Stimulated activated CD8-positive, alpha-beta memory T cell treated with anti-CD3 and anti-CD28 coated beads, Interleukin-15, amount 100 ng/mL, for 4 hours (primary cell): ENCODE measurements around the gene PPP6R2.
"Not testable (repeated sequence)": the region's sequence is repeated elsewhere in the genome, so short reads cannot be mapped to it uniquely, and the experiment has no call there.

Experiments used
- DNase-seq, 2 donors: peaks; one replicate each; pipeline ENCODE4 v3.0.0-alpha.2; 2020; ENCODE audit warnings: low read depth in 2 of 2

The PPP6R2 gene

DNA sequence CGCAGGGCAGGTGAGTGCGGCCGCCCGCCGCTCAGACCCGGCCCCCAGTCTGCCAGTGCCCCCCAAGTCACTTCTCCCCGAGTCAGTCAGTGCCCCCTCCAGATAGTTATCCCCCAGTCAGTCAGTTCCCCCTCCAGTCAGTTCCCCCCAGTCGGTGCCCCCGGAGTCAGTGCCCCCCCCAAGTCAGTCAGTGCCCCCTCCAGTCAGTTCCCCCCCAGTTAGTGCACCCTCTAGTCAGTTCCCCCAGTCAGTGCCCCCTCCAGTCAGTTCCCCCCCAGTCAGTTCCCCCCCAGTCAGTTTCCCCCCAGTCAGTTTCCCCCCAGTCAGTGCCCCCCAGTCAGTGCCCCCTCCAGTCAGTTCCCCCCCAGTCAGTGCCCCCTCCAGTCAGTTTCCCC is 411 bp downstream of the PPP6R2 start:
- no peak for DNase-seq

DNA sequence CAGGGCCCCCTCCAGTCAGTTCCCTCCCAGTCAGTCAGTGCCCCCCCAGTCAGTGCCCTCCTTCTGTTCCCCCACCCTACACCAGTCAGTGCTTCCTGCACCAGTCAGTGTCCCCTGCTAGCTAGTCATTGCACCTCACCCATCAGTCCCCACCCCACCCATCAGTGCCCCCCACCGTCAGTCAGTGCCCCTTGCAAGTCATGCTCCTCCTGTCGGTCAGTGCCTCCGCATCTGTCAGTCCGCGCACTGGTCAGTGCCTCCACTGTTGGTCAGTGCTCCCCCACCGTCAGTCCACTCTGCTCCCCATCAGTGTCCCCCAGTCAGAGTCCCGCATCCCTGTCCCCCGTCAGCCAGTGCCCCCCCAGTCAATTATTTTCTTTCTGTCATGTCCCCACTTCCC is 3.3 kb downstream of the PPP6R2 start:
- no peak for DNase-seq

DNA sequence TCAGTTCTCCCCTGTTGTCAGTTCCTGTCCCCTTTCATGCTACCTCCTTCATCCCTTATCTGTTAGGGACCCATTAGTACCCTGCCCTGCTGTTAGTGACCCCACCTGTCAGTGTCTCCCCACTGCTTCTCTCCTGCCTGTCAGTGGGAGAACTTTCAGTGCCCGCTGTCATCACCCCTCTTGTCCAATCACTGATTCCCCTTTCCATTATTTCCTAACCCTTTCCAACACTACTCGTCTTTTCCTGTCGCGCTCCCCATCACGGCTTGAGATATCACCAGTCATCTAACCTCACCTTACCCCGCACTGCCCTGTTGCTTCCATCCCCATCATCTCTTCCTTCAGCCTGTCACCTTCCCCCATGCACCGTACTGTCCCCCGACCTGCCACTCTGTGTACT is 4.0 kb downstream of the PPP6R2 start:
- DNase-seq, result no peak

- DNase-seq, result no peak
Measured at GRCh38 chr22:50348058-50348457, 4.9 kb downstream of the PPP6R2 start.

- DNase-seq, result no peak
Measured at GRCh38 chr22:50356186-50356585, 13.1 kb downstream of the PPP6R2 start.

DNA sequence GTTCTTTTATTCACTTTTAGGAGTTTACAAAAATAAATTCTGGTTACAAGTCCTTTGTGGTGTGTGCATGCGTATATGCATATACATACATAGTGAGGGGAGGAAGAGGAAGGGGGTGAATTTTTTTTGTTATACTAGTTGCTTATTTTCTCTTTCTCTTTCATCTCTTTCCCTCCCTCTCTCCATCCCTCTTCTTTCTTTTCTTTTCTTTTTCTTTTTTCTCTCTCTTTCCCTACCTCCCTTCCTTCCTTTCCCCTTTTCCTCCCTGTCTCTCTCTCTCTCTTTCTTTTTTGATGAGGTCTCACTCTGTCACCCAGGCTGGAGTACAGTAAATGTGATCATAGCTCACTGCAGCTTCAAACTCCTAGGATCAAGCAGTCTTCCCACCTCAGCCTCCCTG is 14.1 kb downstream of the PPP6R2 start:
- DNase-seq, result no peak

DNA sequence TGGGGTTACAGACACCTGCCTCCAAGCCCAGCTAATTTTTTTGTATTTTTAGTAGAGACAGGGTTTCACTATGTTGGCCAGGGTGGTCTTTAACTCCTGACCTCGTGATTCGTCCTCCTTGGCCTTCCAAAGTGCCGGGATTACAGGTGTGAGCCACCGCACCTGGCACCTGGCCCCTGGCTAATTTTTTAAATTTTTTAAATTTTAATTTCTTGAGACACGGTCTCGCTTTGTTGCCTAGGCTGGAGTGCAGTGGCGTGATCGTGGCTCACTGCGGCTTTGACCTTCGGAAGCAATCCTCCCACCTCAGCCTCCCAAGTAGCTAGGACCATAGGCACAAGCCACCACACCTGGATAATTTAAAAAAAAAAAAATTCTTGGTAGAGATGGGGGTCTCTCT is 14.6 kb downstream of the PPP6R2 start:
- no peak for DNase-seq

DNA sequence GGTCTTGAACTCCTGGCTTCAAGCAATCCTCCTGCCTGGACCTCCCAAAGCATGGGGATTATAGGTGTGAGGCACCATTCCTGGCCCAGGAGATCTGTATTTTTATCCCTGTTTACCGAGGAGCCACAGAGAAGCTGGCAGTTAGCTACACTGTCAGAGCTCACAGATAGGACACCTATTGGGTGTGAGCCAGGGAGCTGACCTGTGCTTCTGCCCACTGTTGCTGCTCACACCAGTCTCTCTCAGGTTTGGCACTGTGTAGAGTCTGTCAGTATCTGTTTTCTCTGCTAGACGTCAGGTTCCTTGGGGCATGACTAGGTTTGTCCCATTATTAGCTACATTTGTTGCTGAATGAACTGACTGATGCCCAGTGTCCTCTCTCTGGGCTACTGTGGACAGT is 17.5 kb downstream of the PPP6R2 start:
- no peak for DNase-seq

- DNase-seq, result no peak
Measured at GRCh38 chr22:50361222-50361621, 18.1 kb downstream of the PPP6R2 start.

GRCh38 chr22:50361688-50362087 is 18.6 kb downstream of the PPP6R2 start:
- no peak for DNase-seq

DNA sequence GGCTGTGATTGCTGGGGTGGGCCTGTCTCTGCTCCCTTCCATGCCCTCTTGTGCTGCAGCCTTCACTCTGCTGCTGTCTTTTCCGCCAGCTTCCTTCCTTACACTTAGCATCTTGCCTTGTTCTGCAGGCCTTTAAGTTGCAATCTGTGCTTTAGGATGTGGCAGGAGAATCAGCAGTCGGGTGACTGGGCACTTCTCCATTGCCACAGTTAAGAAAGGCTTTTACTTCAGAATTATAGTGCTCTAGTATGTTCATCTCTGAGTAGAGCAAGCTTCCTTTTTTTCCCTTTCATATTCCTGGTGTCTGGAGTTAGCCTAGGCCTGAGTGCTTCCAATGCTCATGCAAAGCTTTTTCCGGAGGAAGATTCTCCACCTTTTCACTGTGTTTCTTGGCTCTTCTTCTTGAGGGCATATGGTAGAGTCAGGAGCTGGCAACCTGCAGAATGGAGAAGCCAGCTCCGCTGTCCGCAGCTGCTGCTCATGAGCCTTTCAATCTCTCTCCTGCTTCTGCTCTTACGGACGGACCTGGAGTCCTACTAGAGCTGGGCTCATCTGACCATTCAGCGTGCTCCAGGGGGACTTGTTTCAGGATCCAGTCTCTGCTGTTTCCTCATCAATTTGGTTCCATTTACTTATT is 20.2 kb downstream of the PPP6R2 start:
- no peak for DNase-seq

DNA sequence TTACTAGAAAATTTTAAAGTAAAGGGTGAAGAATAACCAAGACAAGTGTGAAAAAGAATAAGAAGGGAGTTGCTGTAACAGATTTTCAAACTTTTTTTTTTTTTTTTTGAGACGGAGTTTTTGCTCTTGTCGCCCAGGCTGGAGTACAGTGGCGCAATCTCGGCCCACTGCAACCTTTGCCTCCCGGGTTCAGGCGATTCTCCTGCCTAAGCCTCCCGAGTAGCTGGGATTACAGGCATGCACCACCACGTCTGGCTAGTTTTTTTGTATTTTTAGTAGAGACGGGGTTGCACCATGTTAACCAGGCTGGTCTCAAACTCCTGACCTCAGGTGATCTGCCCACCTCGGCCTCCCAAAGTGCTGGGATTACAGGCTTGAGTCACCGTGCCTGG is 20.7 kb downstream of the PPP6R2 start:
- DNase-seq, result not testable (repeated sequence)

DNA sequence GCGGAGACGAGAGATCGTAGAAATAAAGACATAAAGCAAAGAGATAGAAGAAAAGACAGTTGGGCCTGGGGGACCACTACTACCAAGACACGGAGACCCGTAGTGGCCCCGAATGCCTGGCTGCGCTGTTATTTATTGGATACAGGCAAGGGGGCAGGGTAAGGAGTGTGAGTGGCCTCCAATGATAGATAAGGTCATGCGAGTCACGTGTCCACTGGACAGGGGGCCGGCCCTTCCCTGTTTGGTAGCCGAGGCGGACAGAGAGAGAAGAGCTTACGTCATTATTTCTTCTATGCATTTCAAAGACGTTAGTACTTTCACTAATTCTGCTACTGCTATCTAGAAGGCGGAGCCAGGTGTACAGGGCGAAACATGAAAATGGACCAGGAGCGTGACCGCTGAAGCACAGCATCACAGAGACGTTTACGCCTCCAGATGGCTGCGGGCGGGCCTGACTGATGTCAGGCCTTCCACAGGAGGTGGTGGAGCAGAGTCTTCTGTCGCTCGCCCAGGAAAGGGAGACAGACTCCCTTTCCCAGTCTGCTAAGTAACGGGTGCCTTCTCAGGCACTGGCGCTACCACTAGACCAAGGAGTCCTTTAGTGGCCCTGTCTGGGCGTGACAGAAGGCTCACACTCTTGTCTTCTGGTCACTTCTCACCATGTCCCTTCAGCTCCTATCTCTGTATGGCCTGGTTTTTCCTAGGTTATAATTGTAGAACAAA is 24.8 kb downstream of the PPP6R2 start:
- DNase-seq, result no peak

- DNase-seq, result no peak
Measured at GRCh38 chr22:50371101-50371648, 28.0 kb downstream of the PPP6R2 start.

DNA sequence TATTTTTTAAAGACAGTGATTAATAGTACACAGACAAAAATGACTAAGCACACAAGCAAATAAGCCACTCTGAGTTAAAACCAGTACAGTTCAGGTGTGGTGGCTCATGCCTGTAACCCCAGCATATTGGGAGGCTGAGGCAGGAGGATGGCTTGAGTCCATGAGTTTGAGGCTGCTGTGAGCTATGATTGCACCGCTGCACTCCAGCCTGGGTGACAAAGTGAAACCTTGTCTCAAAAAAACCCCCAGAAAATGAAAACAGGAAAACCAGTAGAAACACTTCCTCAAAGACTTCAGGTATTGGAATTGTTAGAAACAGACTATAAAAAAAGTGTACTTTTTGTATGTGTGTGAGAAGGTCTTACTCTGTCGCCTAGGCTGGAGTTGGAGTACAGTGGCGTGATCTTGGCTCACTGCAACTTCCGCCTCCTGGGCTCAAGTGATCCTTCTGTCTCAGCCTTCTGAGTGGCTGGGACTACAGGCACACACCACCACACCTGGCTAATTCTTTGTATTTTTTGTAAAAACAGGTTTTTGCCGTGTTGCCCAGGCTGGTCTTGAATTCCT is 33.0 kb downstream of the PPP6R2 start:
- DNase-seq, result no peak

GRCh38 chr22:50381021-50381555 is 38.0 kb downstream of the PPP6R2 start:
- DNase-seq, result not testable (repeated sequence)

GRCh38 chr22:50396751-50397370 is 53.7 kb downstream of the PPP6R2 start:
- no peak for DNase-seq

GRCh38 chr22:50397371-50398060 is 54.4 kb downstream of the PPP6R2 start:
- DNase-seq, result not testable (repeated sequence)

DNA sequence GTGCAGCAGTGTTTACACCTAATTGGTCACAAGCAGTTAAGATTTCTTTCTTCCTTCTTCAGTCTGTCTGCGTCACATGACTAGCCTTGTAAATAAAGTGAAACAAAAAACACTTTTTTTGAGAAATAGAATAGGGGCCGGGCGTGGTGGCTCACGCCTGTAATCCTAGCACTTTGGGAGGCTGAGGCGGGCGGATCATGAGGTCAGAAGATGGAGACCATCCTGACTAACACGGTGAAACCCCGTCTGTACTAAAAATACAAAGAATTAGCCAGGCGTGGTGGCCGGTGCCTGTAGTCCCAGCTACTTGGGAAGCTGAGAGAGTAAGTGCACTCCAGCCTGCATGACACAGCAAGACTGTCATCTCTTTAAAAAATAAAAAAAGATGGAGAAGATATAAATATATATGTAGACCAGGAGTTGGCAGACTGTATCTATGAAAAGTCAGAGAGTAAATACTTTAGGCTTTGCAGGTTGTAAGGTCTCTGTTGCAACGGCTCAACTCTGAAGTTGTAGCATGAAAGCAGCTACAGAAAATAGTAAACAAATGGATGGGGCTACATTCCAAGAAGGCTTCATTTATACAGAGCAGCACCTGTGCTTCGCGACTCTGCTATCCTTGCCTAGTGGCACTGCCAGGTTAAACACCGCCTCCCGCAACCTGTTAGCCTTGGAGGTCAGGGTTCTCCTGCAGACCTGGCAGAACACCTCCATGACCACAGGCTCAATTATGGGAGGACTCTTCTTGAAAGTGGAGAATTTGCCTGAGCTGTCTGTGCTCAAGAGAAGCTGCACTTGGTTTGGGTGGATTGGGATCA is 55.9 kb downstream of the PPP6R2 start:
- no peak for DNase-seq

DNA sequence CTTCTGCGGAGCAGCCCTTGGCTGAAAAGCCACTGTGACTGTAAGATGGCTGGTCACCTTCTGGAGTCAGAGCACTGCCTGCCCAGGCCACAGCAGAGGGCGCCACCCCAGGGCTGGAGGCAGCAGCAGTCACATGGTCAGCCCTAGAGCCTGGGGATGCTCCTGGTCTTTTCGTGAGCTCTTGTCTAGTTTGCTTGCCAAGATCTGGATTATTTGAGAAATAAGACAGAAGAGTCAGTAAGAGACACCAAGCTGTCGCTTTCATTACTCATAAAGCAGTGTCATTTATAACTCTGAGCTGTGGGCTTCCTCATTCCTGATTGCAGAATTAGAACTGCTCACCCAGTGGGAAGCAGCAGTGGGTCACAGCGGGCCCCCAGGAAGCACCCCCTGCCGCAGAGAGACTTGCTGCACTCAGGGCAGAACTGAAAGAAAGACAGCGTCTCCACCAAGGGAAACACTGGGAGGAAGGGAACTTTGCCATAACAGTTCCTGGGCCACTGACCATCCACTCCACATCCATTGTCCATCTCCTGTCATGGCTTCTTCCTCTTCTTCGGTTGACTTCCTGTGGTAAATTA is 56.7 kb downstream of the PPP6R2 start:
- no peak for DNase-seq
